RWPE1 (cell line): ENCODE results near the gene CIB1.
"Not testable (repeated sequence)": the region's sequence is repeated elsewhere in the genome, so short reads cannot be mapped to it uniquely, and the experiment has no call there.

Experiments used
- CTCF ChIA-PET: fragments of 350-600 bp; sonication (Branson Sonifier 250); formaldehyde crosslinking; extraction: SDS; loops from one replicate; lab custom pipeline; 2021; lab: Yijun Ruan, JAX
- POLR2A ChIA-PET: fragments of 400-600 bp; formaldehyde crosslinking; extraction: SDS; loops from one replicate; lab custom pipeline; 2020; ENCODE audit warnings: antibody characterized with exemption; ENCODE audit not compliant: low non-redundant PET; lab: Yijun Ruan, JAX
- DNase-seq: peaks from one replicate; pipeline ENCODE4 v3.0.0; 2012; ENCODE audit warnings: low spot score
- H3K27ac ChIP-seq: fragments of 450-650 bp; 2 replicates; pipeline ENCODE4 v1.5.1; 2017
- TF ChIP-seq, protein P1 (sequence below): fragments of 450-650 bp; conservative IDR thresholded peaks from 2 replicates; pipeline ENCODE4 v1.5.1; 2017; ENCODE audit warnings: low read depth, mild to moderate bottlenecking

Gene CIB1

DNA sequence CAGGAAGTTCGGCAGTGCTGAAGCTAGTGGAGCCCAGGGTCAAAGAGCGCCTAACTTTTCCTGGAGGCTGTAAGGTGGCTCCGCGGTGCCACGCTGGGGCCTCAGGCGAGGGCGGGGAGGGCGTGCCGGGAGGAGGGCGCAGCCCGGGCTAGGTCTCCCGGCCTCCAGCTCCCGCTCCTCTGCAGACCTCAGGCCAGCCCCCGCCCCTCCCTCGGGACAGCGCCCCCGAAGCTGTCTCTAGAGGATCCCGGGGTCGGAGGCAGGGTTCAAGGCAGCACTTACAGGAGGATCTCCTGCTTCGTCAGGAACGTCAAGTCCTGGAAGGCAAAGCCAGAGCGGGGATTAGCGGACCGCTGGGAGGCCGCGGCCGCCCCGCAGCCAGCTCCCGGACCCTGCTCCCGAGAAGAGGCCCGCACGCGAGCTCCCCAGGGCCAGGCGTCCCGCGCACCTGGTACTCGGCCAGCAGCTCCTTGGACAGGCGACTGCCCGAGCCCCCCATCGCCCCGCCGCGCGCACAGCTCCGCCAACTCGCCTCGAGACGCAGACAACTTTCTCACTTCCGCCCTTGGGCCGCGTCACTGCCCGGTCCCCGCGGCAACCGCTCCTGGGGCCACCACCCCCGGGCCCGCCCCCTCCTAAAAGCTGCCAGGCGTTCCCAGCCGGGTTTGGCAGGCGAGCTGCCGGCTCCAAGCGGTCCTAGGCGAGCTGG, at the start of gene CIB1:
TSS of gene CIB1 (minus strand) at position 555 of the 709 bp plus-strand sequence. CDS start at position 499, 56 bp downstream.
- CTCF ChIA-PET = interaction anchor here (0.5 to 1.6 kb wide), 6 partner anchors 20 to 132 kb away, joined by 3 to 7 read pairs (median 4); no protein-coding TSS in a partner anchor
- TF ChIP-seq, protein P1, sequence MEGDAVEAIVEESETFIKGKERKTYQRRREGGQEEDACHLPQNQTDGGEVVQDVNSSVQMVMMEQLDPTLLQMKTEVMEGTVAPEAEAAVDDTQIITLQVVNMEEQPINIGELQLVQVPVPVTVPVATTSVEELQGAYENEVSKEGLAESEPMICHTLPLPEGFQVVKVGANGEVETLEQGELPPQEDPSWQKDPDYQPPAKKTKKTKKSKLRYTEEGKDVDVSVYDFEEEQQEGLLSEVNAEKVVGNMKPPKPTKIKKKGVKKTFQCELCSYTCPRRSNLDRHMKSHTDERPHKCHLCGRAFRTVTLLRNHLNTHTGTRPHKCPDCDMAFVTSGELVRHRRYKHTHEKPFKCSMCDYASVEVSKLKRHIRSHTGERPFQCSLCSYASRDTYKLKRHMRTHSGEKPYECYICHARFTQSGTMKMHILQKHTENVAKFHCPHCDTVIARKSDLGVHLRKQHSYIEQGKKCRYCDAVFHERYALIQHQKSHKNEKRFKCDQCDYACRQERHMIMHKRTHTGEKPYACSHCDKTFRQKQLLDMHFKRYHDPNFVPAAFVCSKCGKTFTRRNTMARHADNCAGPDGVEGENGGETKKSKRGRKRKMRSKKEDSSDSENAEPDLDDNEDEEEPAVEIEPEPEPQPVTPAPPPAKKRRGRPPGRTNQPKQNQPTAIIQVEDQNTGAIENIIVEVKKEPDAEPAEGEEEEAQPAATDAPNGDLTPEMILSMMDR = no peak
- peak within 1 kb of the TSS; percentile 94 for H3K27ac ChIP-seq
- POLR2A ChIA-PET = interaction anchor here (0.5 to 2.0 kb wide), 6 partner anchors 11 to 71 kb away, joined by 3 to 7 read pairs (median 4); no protein-coding TSS in a partner anchor
- peak; percentile 97 for DNase-seq

- DNase-seq, H3K27ac ChIP-seq, CTCF ChIA-PET, POLR2A ChIA-PET: not testable (repeated sequence)
Observed at GRCh38 chr15:90281637-90282036, 47.9 kb upstream of the CIB1 start.

DNA sequence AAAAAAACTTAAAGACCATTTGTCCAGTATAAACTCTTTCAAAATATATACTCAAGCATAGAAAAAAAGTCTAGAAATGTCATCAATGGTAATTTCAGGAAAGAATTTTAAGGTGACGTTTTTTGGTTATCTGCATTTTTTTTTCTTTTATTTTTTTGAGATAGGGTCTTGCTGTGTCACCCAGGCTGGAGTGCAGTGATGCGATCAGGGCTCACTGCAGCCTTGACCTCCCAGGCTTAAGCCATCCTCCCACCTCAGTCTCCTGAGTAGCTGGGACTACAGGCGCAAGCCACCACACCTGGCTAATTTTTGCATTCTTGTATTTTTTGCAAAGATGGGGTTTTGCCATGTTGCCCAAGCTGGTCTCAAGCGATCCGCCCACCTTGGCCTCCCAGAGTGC, 47.0 kb upstream of the CIB1 start:
- CTCF ChIA-PET = interaction anchor here (0.6 to 0.8 kb wide), 2 partner anchors 13 to 201 kb away, joined by 3 to 5 read pairs; no protein-coding TSS in a partner anchor
- H3K27ac ChIP-seq, POLR2A ChIA-PET, DNase-seq: not testable (repeated sequence)

GRCh38 chr15:90278467-90278866, 44.7 kb upstream of the CIB1 start:
- H3K27ac ChIP-seq, DNase-seq, POLR2A ChIA-PET: not testable (repeated sequence)
- CTCF ChIA-PET = interaction anchor here (0.6 kb wide), 1 partner anchor 46 kb away, joined by 3 read pairs; no protein-coding TSS in a partner anchor

- CTCF ChIA-PET = no interaction called here
- POLR2A ChIA-PET = interaction anchor here (0.5 kb wide), 1 partner anchor 49 kb away, joined by 11 read pairs; no protein-coding TSS in a partner anchor
- H3K27ac ChIP-seq = peak overlapping the region; percentile 31
- TF ChIP-seq, protein P1 = no peak
- no peak for DNase-seq
Observed at GRCh38 chr15:90271459-90272166, 37.9 kb upstream of the CIB1 start.

- TF ChIP-seq, protein P1 = no peak
- ChIA-PET CTCF (interaction anchor here (1.5 kb wide), 1 partner anchor 17 kb away, joined by 8 read pairs; no protein-coding TSS in a partner anchor), POLR2A (no interaction called here)
- DNase-seq = no peak
- peak overlapping the region; percentile 31 for H3K27ac ChIP-seq
Observed at GRCh38 chr15:90270502-90271150, 36.9 kb upstream of the CIB1 start.

GRCh38 chr15:90268415-90268814, 34.7 kb upstream of the CIB1 start:
- DNase-seq = no peak
- no peak overlapping the region for H3K27ac ChIP-seq
- ChIA-PET CTCF (interaction anchor here (0.6 to 1.4 kb wide), 2 partner anchors 25 to 153 kb away, joined by 3 to 4 read pairs; no protein-coding TSS in a partner anchor), POLR2A (interaction anchor here (0.7 kb wide), 1 partner anchor 565 kb away, joined by 5 read pairs; no protein-coding TSS in a partner anchor)
- TF ChIP-seq, protein P1 = no peak
